NCI-H748 (cell line): ENCODE measurements around the gene XNDC1N.
"Not testable (repeated sequence)": the region's sequence is repeated elsewhere in the genome, so short reads cannot be mapped to it uniquely, and the experiment has no call there.

Source experiments
- DNase-seq: peaks from one replicate; lab custom pipeline; 2025; ENCODE audit not compliant: unreplicated experiment; lab: John Stamatoyannopoulos, UW

Gene XNDC1N

GRCh38 chr11:71933141-71933933, 4.9 kb upstream of the XNDC1N start:
- DNase-seq = no peak

GRCh38 chr11:71931245-71931602, 2.8 kb upstream of the XNDC1N start:
- DNase-seq = no peak

DNA sequence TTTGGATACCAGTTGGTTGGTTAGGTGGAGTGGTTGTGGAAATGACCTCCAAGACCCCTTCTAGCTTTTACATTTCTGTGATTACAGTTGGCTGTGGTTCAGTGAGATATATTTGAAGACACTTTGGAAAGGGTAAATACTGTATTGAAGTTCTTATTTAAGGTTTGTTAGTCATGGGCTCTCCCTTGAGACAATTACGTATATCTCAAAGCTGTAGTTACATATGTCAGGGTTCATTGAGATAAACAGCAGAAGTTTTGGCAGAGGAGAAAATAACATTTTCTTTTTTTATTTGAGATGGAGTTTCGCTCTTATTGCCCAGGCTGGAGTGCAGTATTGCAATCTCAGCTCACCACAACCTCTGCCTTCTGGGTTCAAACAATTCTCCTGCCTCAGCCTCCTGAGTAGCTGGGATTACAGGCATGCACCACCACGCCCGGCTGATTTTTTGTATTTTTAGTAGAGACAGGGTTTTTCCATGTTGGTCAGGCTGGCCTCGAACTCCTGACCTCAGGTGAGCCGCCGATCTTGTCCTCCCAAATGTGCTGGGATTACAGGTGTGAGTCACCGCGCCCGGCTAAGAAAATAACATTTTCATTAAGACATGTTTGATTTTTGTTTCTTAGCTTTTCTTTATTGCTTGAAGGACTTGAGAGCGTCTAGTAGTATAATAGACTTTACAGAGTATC, 2.3 kb upstream of the XNDC1N start:
- no peak for DNase-seq

DNA sequence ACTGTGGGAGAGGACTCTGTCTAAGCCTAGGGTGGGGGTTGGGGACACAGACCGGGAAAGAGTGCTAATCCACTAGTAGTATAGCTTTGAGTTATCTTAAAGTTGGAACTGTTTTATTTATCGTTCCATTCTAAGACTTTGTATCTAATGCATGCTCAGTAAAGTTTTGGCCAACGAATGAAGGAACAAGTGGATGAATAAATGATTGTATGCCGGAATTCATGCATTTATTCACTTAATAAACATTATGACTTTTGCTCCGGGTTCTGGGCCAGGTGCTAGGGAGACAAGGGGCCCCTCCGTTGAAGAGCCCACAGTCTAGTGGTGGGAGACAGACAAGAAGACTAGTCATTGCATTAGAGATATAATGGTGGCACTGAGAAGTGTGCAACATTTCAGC, 1.1 kb upstream of the XNDC1N start:
- DNase-seq = no peak

DNA sequence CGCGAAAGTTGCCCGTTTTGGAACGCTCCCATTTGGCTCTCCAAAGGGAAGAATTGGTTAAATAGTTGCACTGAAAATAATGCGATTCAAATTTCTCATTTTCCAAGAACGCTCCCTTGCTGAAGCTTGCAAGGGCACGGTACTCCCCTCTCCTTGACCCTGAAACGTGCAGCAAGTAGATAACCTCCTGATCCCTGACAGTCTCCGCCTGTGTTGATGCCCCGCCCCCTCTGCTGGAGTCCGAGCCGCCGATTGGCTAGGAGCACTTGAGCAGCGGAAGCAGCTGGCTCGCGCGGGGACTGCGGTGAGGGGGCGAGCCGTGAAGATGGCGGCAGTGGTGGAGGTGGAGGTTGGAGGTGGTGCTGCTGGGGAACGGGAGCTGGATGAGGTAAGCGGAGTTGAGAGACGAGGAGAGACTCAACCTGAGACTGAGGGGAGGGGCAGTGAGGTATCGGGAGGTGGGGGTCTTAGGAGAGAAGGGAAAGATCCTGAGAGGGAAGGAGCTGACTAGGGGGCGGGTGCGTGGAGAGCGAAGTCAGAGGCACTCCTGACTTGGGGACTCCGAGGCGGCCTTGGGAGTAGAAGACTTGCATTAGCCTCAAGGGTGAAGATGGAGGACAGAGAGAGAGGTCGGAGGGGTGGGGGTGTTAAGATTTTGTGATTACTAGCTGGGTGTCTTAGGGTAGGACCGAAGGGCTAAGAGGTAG, 496 bp upstream of the XNDC1N start, which contains the start of gene RNF121:
TSS of gene RNF121 (plus strand) at position 310 of the 707 bp plus-strand sequence. CDS start at position 326, 16 bp downstream.
- DNase-seq = peak; percentile 97

DNA sequence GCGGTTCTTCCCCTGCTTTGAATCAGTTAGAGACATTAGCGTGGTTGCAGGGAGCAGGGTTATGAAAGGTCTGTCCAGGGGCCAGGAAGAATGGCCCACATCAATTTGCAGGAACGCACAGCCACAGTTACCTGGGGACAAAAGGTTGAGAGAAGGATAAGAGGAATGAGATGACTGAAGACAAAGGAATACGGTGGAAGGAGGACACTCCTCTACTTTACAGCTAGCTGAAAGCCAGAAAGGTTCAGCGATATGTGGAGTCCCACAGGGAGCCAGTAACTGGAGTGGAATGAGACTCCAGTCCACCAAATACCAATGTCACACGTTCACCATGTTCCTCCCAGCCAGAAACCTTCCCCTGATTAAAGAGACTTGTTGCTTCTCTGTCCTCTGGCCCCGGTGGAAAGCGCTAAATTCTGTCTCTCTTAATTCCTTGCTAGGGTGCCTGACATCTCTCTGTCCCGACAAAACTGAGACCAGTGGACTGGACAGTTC, 10.7 kb downstream of the XNDC1N start:
- no peak for DNase-seq

- no peak for DNase-seq
These were observed 13.7 kb downstream of the XNDC1N start for GRCh38 chr11:71914617-71915189.

DNA sequence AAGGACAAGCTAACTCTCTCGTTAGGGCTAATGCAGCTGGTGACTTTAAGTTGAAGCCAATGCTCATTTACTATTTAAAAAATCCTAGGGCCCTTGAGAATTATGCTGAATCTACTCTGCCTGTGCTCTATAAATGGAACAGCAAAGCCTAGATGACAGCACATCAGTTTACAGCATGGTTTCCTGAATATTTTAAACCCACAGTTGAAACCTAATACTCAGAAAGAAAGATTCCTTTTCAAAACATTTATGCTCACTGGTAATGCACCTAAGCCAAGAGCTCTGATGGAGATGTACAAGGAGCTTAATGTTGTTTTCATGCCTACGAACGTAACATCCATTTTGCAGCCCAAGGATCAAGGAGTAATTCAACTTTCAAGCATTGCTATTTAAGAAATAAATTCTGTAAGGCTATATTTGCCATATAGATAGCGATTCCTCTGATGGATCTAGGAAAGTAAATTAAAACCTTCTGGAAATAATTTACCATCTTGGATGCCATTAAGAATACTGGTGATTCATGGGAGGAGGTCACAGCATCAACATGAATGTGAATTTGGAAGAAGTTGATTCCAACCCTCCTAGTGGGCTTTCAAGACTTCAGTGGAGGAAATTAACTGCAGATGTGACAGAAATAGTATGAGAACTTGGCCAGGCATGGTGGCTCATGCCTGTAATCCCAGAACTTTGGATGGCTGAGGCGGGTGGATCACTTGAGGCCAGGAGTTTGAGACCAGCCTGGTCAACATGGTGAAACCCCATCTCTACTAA, 14.5 kb downstream of the XNDC1N start:
- no peak for DNase-seq

- DNase-seq = not testable (repeated sequence)
These were observed 16.4 kb downstream of the XNDC1N start for GRCh38 chr11:71911986-71912340.

GRCh38 chr11:71911321-71911985, 16.9 kb downstream of the XNDC1N start:
- DNase-seq = not testable (repeated sequence)

DNA sequence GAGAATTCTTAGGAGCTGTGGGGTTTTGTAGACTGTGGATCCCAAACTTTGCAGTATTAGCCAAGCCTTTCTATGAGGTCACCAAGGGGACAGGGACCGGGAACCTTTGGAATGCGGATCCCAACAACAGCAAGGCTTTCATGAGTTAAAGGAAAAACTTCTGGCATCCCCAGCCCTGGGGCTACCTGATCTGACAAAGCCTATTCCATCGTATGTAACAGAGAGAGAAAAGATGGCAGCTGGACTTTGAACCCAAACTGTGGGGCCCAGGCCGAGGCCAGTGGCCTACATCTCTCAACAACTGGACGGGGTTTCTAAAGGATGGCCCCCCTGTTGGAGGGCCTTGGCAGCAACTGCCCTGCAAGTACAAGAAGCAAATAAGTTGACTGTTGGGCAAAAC, 17.6 kb downstream of the XNDC1N start:
- DNase-seq = not testable (repeated sequence)

DNA sequence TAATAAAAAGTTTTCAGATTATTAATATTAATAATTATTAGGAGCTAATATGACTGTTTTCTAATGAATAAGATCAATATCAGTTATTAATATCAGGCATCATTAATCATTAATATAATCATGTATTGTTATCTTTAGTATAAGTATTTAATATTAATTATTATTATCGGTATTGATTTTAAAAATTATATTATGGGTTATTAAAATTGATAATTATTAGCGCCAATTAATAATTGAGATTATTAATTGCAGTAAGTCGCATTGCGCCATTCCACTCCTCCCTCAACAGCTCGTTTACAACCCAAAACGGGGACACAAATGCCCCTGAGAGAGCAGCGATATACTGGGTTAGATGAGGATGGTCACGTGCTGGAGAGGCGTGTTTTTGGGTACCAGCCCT, 20.2 kb downstream of the XNDC1N start:
- no peak for DNase-seq

DNA sequence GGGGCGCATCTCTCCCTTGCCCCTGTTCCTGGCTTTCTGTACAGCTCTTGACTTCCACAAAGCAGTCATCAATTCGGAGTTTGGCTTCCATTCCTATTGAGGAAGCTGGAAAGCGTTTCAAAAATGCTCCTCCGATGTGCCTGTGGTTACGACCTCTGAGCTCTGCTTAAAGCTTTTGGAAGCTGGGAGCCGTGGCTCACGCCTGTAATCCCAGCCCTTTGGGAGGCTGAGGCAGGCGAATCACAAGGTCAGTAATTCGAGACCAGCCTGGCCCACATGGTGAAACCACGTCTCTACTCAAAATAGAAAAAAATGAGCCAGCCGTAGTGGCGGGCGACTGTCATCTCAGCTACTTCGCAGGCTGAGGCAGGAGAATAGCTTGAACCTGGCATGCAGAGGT, 27.3 kb downstream of the XNDC1N start:
- not testable (repeated sequence) for DNase-seq

GRCh38 chr11:71895961-71896360, 32.4 kb downstream of the XNDC1N start:
- DNase-seq = no peak

- DNase-seq = not testable (repeated sequence)
These were observed 39.1 kb downstream of the XNDC1N start for GRCh38 chr11:71889181-71889872.

DNA sequence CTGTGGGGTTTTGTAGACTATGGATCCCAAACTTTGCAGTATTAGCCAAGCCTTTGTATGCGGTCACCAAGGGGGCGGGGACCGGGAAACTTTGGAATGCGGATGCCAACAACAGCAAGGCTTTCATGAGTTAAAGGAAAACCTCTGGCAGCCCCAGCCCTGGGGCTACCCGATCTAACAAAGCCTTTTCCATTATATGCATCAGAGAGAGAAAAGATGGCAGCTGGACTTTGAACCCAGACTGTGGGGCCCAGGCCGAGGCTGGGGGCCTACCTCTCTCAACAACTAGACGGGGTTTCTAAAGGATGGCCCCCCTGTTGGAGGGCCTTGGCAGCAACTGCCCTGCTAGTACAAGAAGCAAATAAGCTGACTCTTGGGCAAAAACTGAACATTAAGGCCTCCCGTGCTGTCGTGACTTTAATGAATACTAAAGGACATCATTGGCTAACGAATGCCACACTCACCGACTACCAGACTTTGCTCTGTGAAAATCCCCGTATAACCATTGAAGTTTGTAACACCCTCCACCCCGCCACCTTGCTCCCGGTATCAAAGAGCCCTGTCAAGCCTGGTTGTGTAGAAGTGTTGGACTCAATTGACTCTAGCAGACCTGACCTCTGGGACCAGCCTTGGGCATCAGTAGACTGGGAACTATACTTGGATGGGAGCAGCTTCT, 39.9 kb downstream of the XNDC1N start:
- DNase-seq = not testable (repeated sequence)

DNA sequence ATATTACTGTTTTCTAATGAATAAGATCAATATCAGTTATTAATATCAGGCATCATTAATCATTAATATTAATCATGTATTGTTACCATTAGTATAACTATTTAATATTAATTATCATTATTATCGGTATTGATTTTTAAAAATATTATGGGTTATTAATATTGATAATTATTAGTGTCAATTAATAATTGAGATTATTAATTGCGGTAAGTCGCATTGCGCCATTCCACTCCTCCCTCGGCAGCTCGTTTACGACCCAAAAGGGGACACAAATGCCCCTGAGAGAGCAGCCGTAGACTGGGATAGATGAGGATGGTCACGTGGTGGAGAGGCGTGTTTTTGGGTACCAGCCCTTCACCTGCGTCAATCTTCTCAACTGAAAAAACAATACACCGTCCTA, 42.6 kb downstream of the XNDC1N start:
- not testable (repeated sequence) for DNase-seq
